Superior temporal gyrus (tissue), 1 donor: ENCODE data around the gene ARHGAP10.

Source experiments
- DNase-seq: peaks from one replicate; pipeline ENCODE4 v3.0.0-alpha.2; 2016; ENCODE audit errors: extremely low spot score

Gene ARHGAP10

GRCh38 chr4:147950261-147950660, 218.4 kb downstream of the ARHGAP10 start:
- no peak for DNase-seq

GRCh38 chr4:147950841-147951240, 219.0 kb downstream of the ARHGAP10 start:
- DNase-seq, result no peak

- DNase-seq, result no peak
These were observed 223.0 kb downstream of the ARHGAP10 start for GRCh38 chr4:147954850-147955249.

- no peak for DNase-seq
These were observed 224.1 kb downstream of the ARHGAP10 start for GRCh38 chr4:147955827-147956558.

- DNase-seq, result no peak
These were observed 225.6 kb downstream of the ARHGAP10 start for GRCh38 chr4:147957446-147957845.

GRCh38 chr4:147958057-147958456, 226.2 kb downstream of the ARHGAP10 start:
- DNase-seq, result no peak

GRCh38 chr4:147958489-147959065, 226.7 kb downstream of the ARHGAP10 start:
- no peak for DNase-seq

- DNase-seq, result no peak
These were observed 229.1 kb downstream of the ARHGAP10 start for GRCh38 chr4:147960971-147961370.

- DNase-seq, result no peak
These were observed 232.0 kb downstream of the ARHGAP10 start for GRCh38 chr4:147963839-147964238.

- DNase-seq, result no peak
These were observed 232.5 kb downstream of the ARHGAP10 start for GRCh38 chr4:147964266-147964880.

GRCh38 chr4:147965056-147965455, 233.2 kb downstream of the ARHGAP10 start:
- no peak for DNase-seq

- DNase-seq, result no peak
These were observed 234.0 kb downstream of the ARHGAP10 start for GRCh38 chr4:147965873-147966272.

GRCh38 chr4:147968641-147969040, 236.8 kb downstream of the ARHGAP10 start:
- DNase-seq, result no peak

GRCh38 chr4:147969573-147970385, 237.9 kb downstream of the ARHGAP10 start:
- no peak for DNase-seq

GRCh38 chr4:147971116-147971515, 239.2 kb downstream of the ARHGAP10 start:
- DNase-seq, result no peak

GRCh38 chr4:147975325-147975724, 243.4 kb downstream of the ARHGAP10 start:
- DNase-seq, result no peak

- DNase-seq, result no peak
These were observed 244.3 kb downstream of the ARHGAP10 start for GRCh38 chr4:147975933-147976928.

- DNase-seq, result no peak
These were observed 248.7 kb downstream of the ARHGAP10 start for GRCh38 chr4:147980586-147980985.

GRCh38 chr4:147981305-147981704, 249.4 kb downstream of the ARHGAP10 start:
- no peak for DNase-seq

- peak; percentile 57 for DNase-seq
These were observed 252.3 kb downstream of the ARHGAP10 start for GRCh38 chr4:147984065-147984777.
